ENCODE data around the gene TXK.

GRCh38 chr4:48173056-48173991 is 39.3 kb upstream of the TXK start:
- TF ChIP-seq EP300 (IDR thresholded peaks at IDR 0.05) (no peak), POLR2A (IDR thresholded peaks at IDR 0.05) (no peak), CTCF (IDR thresholded peaks at IDR 0.05) (no peak), POLR2AphosphoS5 (IDR thresholded peaks at IDR 0.05) (no peak)

Measured in suprapubic skin (tissue), 4 donors.